ENCODE measurements around the gene ANKRD23. TPM values are rescaled to one million over a fixed set of nuclear protein-coding genes. Genes with fewer than 3 reads are reported as not detected.

ANKRD23 gene
- total and polyA plus RNA-seq, 7 donors: 0.69 to 5.5 (median 3.8) TPM; not detected in 1

- TF ChIP-seq CTCF (IDR thresholded peaks at IDR 0.05) (no peak), POLR2AphosphoS5 (IDR thresholded peaks at IDR 0.05) (no peak), EP300 (IDR thresholded peaks at IDR 0.05) (no peak), POLR2A (IDR thresholded peaks at IDR 0.05) (no peak)
- Histone ChIP-seq H3K9me3 (no peaks in the 10 kb centered on the region), H3K27me3 (no peaks in the 10 kb centered on the region), H3K36me3 (peaks cover 8 to 71% (median 39%) of the 10 kb centered on the region in 4 donors), H3K4me3 (no peak overlapping the region), H3K27ac (no peak overlapping the region), H3K4me1 (no peaks in the 10 kb centered on the region)
- DNase-seq: no peak
- WGBS, 2 donors: 90 to 92% methylated on average over 9 of the region's 9 CpGs
- intact Hi-C loops (cut with DNase I): no loop called here
Measured at GRCh38 chr2:96848264-96848663, 4.4 kb upstream of the ANKRD23 start.

- H3K36me3 ChIP-seq: peaks cover 8 to 64% (median 36%) of the 10 kb centered on the region in 4 donors
- H3K27ac ChIP-seq: no peak overlapping the region
- DNase-seq: no peak
- 87% methylated on average over 10 of the region's 10 CpGs for WGBS, 2 donors
- H3K27me3 ChIP-seq: no peaks in the 10 kb centered on the region
- intact Hi-C loops (cut with DNase I): no loop called here
- no peaks in the 10 kb centered on the region for H3K4me1 ChIP-seq
- no peaks in the 10 kb centered on the region for H3K9me3 ChIP-seq
- TF ChIP-seq POLR2AphosphoS5 (IDR thresholded peaks at IDR 0.05): no peak
- TF ChIP-seq EP300 (IDR thresholded peaks at IDR 0.05): no peak
- TF ChIP-seq CTCF (IDR thresholded peaks at IDR 0.05): no peak
- no peak for TF ChIP-seq POLR2A (IDR thresholded peaks at IDR 0.05)
- H3K4me3 ChIP-seq: no peak overlapping the region
Measured at GRCh38 chr2:96847586-96847985, 3.8 kb upstream of the ANKRD23 start.

- Histone ChIP-seq H3K9me3 (no peaks in the 10 kb centered on the region), H3K27ac (no peak overlapping the region), H3K4me1 (no peaks in the 10 kb centered on the region), H3K27me3 (no peaks in the 10 kb centered on the region), H3K36me3 (peaks cover 8 to 57% (median 33%) of the 10 kb centered on the region in 4 donors), H3K4me3 (no peak overlapping the region)
- no peak for DNase-seq
- TF ChIP-seq CTCF (IDR thresholded peaks at IDR 0.05) (no peak), POLR2AphosphoS5 (IDR thresholded peaks at IDR 0.05) (no peak), EP300 (IDR thresholded peaks at IDR 0.05) (no peak), POLR2A (IDR thresholded peaks at IDR 0.05) (no peak)
- 95 to 97% methylated on average over 5 of the region's 5 CpGs for WGBS, 2 donors
- intact Hi-C loops (cut with DNase I): no loop called here
Measured at GRCh38 chr2:96846825-96847224, 3.0 kb upstream of the ANKRD23 start.

GRCh38 chr2:96844405-96844808 lies 586 bp upstream of the ANKRD23 start:
- no peak for DNase-seq
- Histone ChIP-seq H3K27me3 (no peaks in the 10 kb centered on the region), H3K27ac (no peak overlapping the region), H3K4me3 (no peak overlapping the region), H3K36me3 (peaks cover 8 to 40% (median 13%) of the 10 kb centered on the region in 4 donors), H3K4me1 (peaks cover 0 to 6% (median 5%) of the 10 kb centered on the region in 4 donors), H3K9me3 (no peaks in the 10 kb centered on the region)
- WGBS, 2 donors: 90 to 92% methylated on average over 17 of the region's 17 CpGs
- intact Hi-C loops (cut with DNase I): no loop called here
- no peak for TF ChIP-seq CTCF (IDR thresholded peaks at IDR 0.05)
- TF ChIP-seq EP300 (IDR thresholded peaks at IDR 0.05): no peak
- TF ChIP-seq POLR2A (IDR thresholded peaks at IDR 0.05): no peak
- TF ChIP-seq POLR2AphosphoS5 (IDR thresholded peaks at IDR 0.05): no peak

- DNase-seq: no peak
- TF ChIP-seq POLR2AphosphoS5 (IDR thresholded peaks at IDR 0.05): no peak
- TF ChIP-seq POLR2A (IDR thresholded peaks at IDR 0.05): no peak
- no peak for TF ChIP-seq EP300 (IDR thresholded peaks at IDR 0.05)
- no peak for TF ChIP-seq CTCF (IDR thresholded peaks at IDR 0.05)
- H3K4me3 ChIP-seq: no peak overlapping the region
- H3K27me3 ChIP-seq: no peaks in the 10 kb centered on the region
- WGBS, 2 donors: 90 to 92% methylated on average over 7 of the region's 7 CpGs
- H3K36me3 ChIP-seq: peaks cover under 1 to 28% (median 2%) of the 10 kb centered on the region in 4 donors
- peaks cover 0 to 12% (median 12%) of the 10 kb centered on the region in 4 donors for H3K4me1 ChIP-seq
- intact Hi-C loops (cut with DNase I): no loop called here
- no peak overlapping the region for H3K27ac ChIP-seq
- no peaks in the 10 kb centered on the region for H3K9me3 ChIP-seq
Measured at GRCh38 chr2:96842600-96842999, 1.2 kb downstream of the ANKRD23 start.

Measured in sigmoid colon (tissue), 7 donors.